HL-60 (cell line): ENCODE data around the gene SPACA4.
"Not testable (repeated sequence)": the region's sequence is repeated elsewhere in the genome, so short reads cannot be mapped to it uniquely, and the experiment has no call there.

Experiments
- DNase-seq, 2 experiments: peaks; one replicate each; pipeline ENCODE4 v3.0.0-alpha.2; 2010 to 2020; ENCODE audit warnings: low read depth in 1 of 2, low spot score in 1 of 2
- H3K27ac ChIP-seq: fragments of 250-450 bp; sonication (Bioruptor Pico); replicated peaks from 2 replicates; pipeline ENCODE4 v1.5.1; 2020; ENCODE audit warnings: mild to moderate bottlenecking, moderate library complexity
- H3K27me3 ChIP-seq: fragments of 250-450 bp; sonication (Bioruptor Pico); 2 replicates; pipeline ENCODE4 v1.5.1; 2021; ENCODE audit warnings: mild to moderate bottlenecking, moderate library complexity; ENCODE audit not compliant: insufficient read depth, poor library complexity, severe bottlenecking
- H3K4me3 ChIP-seq: replicated peaks from 2 replicates; pipeline ENCODE4 v1.5.1; 2011; ENCODE audit warnings: mild to moderate bottlenecking, control low read depth, low read length; ENCODE audit not compliant: insufficient read depth
- GABPA ChIP-seq: IDR thresholded peaks from 2 replicates; pipeline ENCODE4 v1.6.1; 2012; ENCODE audit warnings: low read depth
- POLR2AphosphoS5 ChIP-seq: IDR thresholded peaks from 2 replicates; pipeline ENCODE4 v1.6.1; 2012; ENCODE audit warnings: low read depth
- SPI1 ChIP-seq: IDR thresholded peaks from 2 replicates; pipeline ENCODE4 v1.6.1; 2012; ENCODE audit warnings: low read depth, mild to moderate bottlenecking, borderline replicate concordance
- TF ChIP-seq, protein P1 (sequence below): IDR thresholded peaks from one replicate; pipeline ENCODE4 v1.5.1; 2011; ENCODE audit warnings: low read length, control low read depth, inconsistent platforms; ENCODE audit not compliant: insufficient read depth
- TF ChIP-seq, protein P2 (sequence below): IDR thresholded peaks from 2 replicates; pipeline ENCODE4 v1.6.1; 2012; ENCODE audit warnings: low read depth; ENCODE audit not compliant: insufficient replicate concordance

Gene SPACA4

DNA sequence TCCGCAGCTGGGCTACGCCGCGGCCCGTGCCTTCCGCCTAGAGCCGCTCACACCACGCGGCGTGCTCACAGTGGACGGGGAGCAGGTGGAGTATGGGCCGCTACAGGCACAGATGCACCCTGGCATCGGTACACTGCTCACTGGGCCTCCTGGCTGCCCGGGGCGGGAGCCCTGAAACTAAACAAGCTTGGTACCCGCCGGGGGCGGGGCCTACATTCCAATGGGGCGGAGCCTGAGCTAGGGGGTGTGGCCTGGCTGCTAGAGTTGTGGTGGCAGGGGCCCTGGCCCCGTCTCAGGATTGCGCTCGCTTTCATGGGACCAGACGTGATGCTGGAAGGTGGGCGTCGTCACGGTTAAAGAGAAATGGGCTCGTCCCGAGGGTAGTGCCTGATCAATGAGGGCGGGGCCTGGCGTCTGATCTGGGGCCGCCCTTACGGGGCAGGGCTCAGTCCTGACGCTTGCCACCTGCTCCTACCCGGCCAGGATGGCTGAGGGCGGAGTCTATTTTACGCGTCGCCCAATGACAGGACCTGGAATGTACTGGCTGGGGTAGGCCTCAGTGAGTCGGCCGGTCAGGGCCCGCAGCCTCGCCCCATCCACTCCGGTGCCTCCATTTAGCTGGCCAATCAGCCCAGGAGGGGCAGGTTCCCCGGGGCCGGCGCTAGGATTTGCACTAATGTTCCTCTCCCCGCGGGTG, 23.2 kb downstream of the SPACA4 start:
- Histone ChIP-seq H3K27ac (no peak overlapping the region), H3K4me3 (no peak overlapping the region), H3K27me3 (no peaks in the 10 kb centered on the region)
- TF ChIP-seq, protein P1, sequence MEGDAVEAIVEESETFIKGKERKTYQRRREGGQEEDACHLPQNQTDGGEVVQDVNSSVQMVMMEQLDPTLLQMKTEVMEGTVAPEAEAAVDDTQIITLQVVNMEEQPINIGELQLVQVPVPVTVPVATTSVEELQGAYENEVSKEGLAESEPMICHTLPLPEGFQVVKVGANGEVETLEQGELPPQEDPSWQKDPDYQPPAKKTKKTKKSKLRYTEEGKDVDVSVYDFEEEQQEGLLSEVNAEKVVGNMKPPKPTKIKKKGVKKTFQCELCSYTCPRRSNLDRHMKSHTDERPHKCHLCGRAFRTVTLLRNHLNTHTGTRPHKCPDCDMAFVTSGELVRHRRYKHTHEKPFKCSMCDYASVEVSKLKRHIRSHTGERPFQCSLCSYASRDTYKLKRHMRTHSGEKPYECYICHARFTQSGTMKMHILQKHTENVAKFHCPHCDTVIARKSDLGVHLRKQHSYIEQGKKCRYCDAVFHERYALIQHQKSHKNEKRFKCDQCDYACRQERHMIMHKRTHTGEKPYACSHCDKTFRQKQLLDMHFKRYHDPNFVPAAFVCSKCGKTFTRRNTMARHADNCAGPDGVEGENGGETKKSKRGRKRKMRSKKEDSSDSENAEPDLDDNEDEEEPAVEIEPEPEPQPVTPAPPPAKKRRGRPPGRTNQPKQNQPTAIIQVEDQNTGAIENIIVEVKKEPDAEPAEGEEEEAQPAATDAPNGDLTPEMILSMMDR: no peak
- TF ChIP-seq, protein P2, sequence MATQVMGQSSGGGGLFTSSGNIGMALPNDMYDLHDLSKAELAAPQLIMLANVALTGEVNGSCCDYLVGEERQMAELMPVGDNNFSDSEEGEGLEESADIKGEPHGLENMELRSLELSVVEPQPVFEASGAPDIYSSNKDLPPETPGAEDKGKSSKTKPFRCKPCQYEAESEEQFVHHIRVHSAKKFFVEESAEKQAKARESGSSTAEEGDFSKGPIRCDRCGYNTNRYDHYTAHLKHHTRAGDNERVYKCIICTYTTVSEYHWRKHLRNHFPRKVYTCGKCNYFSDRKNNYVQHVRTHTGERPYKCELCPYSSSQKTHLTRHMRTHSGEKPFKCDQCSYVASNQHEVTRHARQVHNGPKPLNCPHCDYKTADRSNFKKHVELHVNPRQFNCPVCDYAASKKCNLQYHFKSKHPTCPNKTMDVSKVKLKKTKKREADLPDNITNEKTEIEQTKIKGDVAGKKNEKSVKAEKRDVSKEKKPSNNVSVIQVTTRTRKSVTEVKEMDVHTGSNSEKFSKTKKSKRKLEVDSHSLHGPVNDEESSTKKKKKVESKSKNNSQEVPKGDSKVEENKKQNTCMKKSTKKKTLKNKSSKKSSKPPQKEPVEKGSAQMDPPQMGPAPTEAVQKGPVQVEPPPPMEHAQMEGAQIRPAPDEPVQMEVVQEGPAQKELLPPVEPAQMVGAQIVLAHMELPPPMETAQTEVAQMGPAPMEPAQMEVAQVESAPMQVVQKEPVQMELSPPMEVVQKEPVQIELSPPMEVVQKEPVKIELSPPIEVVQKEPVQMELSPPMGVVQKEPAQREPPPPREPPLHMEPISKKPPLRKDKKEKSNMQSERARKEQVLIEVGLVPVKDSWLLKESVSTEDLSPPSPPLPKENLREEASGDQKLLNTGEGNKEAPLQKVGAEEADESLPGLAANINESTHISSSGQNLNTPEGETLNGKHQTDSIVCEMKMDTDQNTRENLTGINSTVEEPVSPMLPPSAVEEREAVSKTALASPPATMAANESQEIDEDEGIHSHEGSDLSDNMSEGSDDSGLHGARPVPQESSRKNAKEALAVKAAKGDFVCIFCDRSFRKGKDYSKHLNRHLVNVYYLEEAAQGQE: no peak
- TF ChIP-seq SPI1 (no peak), POLR2AphosphoS5 (peak; percentile 48; the same call in 1 of the 2 replicates)
- DNase-seq: no peak

DNA sequence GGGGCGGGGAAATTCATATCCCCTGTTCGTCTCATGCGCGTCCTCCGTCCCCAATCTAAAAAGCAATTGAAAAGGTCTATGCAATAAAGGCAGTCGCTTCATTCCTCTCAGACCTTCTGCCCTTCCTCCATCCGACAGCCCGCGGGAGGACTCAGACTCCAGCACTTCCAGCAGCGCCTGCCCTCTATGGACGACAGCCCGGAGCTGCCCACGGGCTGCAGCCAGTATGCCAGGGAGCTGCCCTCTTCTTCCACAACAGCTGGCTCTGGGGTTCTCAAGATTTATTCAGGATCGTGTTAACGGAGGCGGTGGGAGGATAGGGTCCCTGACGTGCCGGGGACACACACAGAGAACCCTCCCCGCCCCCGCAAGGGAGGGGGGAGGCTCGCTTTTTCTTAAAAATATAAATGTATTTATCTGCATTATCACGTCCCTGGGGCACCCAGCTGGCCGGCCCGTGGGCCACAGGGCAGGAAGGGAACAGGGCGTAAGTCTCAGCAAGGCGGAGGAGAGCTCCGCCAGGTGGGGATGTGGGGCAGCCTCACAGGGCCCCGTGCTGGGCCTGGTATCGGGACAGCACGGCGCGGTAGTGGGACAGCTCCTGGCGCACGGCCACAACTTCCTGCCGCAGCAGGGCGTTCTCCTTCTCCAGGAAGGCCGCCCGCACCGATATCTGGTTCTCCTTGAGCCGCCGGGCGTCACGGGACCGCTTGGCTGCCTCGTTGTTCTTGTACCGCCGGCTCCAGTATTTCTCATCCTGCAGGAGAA, 23.9 kb downstream of the SPACA4 start:
- H3K27me3 ChIP-seq: no peaks in the 10 kb centered on the region
- TF ChIP-seq, protein P2: no peak
- TF ChIP-seq POLR2AphosphoS5: peak; percentile 52; the same call in 1 of the 2 replicates
- 0 out of 2 replicates have a peak overlapping the region, but pooled peaks have one; percentile 4 for H3K27ac ChIP-seq
- H3K4me3 ChIP-seq: no peak overlapping the region
- DNase-seq: no peak

- no peak for DNase-seq
- TF ChIP-seq, protein P2: no peak
- no peak for TF ChIP-seq GABPA
- TF ChIP-seq, protein P1: no peak
- TF ChIP-seq SPI1: no peak
- TF ChIP-seq POLR2AphosphoS5: no peak
- H3K4me3 ChIP-seq: no peak overlapping the region
- H3K27ac ChIP-seq: 0 out of 2 replicates have a peak overlapping the region, but pooled peaks have one; percentile 4
- no peaks in the 10 kb centered on the region for H3K27me3 ChIP-seq
Observed at GRCh38 chr19:48631225-48631624, 24.7 kb downstream of the SPACA4 start.

GRCh38 chr19:48632286-48632685, 25.7 kb downstream of the SPACA4 start:
- DNase-seq, H3K27ac ChIP-seq, H3K4me3 ChIP-seq: not testable (repeated sequence)

More at GRCh38 chr19:48632286-48632685, 25.7 kb downstream of the SPACA4 start:
- H3K27me3 ChIP-seq: not testable (repeated sequence)
